Heart left ventricle (tissue), 13 donors: ENCODE measurements around the gene NADSYN1.

Experiments used
- CTCF ChIP-seq, 12 donors: fragments of 200-600 bp; sonication (generic) in 4 of 12; IDR thresholded peaks; one replicate each; pipeline versions ENCODE4 v1.5.0 to v1.8.0; 2018 to 2022; ENCODE audit warnings: antibody characterized with exemption in 12 of 12, mild to moderate bottlenecking in 5 of 12
- POLR2A ChIP-seq, 2 donors: fragments of 450-650 bp; IDR thresholded peaks; one replicate each; pipeline ENCODE4 v1.6.1; 2017; ENCODE audit warnings: antibody characterized with exemption in 2 of 2, mild to moderate bottlenecking in 2 of 2, moderate library complexity in 2 of 2
- donor health status: ischemic (EF 13 %, LVEDD 7.1; RV severe dilation, severe dysfunction).
- donor health status: DM: no; HTN: yes; CAD: no.
- donor health status: DM: no; HTN: no; CAD: no.
- donor health status: ischemic (EF 25% LVEDD 6.9; RV normal size, moderate dysfunction).
- donor health status: ischemic (EF 25% LVEDD 5.7; RV mildly dilated, moderate dysfunction).
- donor health status: ischemic (EF 35%, LVEDD 5.7; RV mildly dilated, moderate dysfunction).
- donor health status: nonischemic (EF 11% LVEDD 7.7; RV severe dilation, severe dysfunction).
- donor health status: DM: yes; HTN: yes; CAD: no.
- donor health status: PGD.
- donor health status: ischemic (EF 29% LVEDD 5.4; RV normal size, mild dysfunction).
- donor health status: nonischemic (EF 23%, LVEDD 6.1; RV moderate dilation, normal function).

DNA sequence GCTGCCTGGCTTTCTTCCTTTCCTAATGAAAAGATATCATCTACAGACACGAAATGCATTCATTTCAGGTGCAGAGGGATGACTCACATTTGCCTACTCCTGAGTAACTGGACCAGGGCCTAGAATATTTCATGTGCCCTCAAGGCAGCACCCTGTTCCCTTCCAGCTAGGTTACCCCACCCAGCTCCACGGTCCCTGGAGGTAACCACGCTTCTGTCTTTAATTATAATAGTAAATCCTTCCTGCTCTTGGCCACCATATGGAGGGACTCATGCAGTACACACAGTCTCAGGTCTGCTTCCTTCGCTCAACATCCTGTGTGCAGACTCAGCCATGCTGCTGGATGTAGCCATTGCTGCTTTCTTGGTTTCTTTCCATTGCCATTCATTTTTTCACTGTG, 27.1 kb upstream of the NADSYN1 start:
- no peak for TF ChIP-seq CTCF (IDR thresholded peaks at IDR 0.05)
- no peak for TF ChIP-seq POLR2A (IDR thresholded peaks at IDR 0.05)
